Activated CD4-positive, alpha-beta T cell treated with anti-CD3 and anti-CD28 coated beads, Interleukin-2, amount 50 U/mL, for 4 hours (primary cell): ENCODE data around the gene CEP95.
"Not testable (repeated sequence)": the region's sequence is repeated elsewhere in the genome, so short reads cannot be mapped to it uniquely, and the experiment has no call there.

ENCODE experiments used
- DNase-seq, 2 experiments: peaks; one replicate each; pipeline ENCODE4 v3.0.0-alpha.2; 2020

Gene CEP95

GRCh38 chr17:64506576-64507412, at the start of gene CEP95:
Gene CEP95 (plus strand): TSS chr17:64506977. CDS start chr17:64507098, 121 bp downstream.
- peak; percentile 94 for DNase-seq

- no peak for DNase-seq
Measured at GRCh38 chr17:64457156-64457555, 49.6 kb upstream of the CEP95 start.

GRCh38 chr17:64458756-64459155, 48.0 kb upstream of the CEP95 start:
- no peak for DNase-seq

DNA sequence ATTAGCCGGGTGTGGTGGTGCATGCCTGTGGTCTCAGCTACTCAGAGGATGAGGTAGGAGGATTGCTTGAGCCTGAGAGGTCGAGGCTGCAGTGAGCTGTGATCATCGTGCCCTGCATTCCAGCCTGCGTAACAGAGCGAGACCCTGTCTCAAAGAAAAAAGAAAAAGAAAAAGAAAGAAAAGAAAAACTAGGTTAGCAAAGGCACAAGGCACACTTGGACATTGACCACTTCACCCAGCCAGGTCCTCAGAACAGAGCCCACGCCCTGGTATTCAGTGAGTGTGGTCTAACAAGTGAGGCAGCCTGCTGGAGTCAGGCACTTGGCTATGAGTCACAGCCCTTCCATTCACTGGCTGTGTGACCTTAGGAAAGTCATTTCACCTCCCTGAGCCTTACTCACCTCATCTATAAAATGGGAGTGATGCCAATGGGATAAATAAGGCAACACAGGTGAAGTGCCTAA, 47.5 kb upstream of the CEP95 start:
- DNase-seq: no peak

DNA sequence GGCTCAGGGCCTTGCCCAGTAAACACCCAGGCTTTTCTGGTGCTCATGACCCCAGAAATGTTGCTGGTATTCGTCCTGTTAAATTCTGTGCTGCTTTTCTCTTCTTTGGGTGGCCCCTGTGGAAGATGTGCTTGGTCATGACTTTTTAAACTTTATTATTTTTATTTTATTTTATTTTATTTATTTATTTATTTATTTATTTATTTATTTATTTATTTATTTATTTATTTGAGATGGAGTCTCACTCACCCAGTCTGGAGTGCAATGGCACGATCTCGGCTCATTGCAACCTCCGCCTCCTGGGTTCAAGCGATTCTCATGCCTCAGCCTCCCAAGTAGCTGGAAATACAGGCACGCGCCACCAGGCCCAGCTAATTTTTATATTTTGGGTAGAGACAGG, 47.0 kb upstream of the CEP95 start:
- DNase-seq: not testable (repeated sequence)

DNA sequence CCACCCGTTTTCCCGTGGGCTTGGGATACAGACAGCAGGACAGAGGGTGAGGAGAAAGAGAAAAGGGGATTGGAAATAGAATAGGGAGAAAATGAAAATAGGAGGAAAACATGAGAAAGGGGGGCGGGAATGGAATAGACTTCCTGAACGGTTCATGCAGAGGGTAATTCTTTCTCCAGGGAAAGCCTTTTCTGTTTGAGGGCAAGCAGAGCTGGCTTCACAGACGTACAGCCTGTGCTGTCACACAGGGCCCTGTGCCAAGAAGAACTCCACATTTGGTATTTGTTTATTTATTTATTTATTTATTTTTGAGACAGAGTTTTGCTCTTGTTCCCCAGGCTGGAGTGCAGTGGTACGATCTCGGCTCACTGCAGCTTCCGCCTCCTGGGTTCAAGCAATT, 45.8 kb upstream of the CEP95 start:
- no peak for DNase-seq

- DNase-seq: no peak
Measured at GRCh38 chr17:64461788-64462187, 45.0 kb upstream of the CEP95 start.

- DNase-seq: no peak
Measured at GRCh38 chr17:64466019-64466735, 40.6 kb upstream of the CEP95 start.

DNA sequence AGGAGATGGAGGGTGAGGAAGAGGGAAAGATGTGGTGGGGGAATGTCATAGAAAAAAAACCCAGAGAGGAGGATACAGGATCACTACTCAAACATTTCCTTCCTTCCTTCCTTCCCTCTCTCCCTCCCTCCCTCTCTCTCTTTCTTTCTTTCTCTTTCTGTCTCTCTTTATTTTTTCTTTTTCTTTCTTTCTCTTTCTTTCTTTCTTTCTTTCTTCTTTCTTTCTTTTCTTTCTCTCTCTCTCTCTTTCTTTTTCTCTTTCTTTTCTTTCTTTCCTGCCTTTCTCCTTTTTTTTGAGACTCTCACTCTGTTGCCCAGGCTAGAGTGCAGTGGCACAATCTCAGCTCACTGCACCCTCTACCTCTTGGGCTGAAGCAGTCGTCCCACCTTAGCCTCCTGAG, 39.9 kb upstream of the CEP95 start:
- DNase-seq: not testable (repeated sequence)

GRCh38 chr17:64470625-64471024, 36.2 kb upstream of the CEP95 start:
- DNase-seq: no peak

DNA sequence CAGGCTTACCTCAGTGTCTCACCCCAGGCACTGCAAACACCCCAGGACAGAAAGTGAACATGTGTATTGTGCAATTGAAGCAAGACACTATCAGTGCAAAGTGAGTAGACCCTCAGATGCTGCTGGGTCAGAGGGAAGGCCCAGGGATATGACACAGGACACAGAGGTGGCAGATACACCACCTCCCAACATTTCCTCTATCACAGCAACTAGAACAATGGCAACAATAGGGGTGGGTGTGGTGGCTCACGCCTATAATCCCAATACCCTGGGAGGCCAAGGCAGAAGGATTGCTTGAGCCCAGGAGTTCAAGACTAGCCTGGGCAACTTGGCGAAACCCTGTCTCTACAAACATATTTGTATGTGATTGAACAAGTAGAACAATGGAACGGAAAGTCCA, 35.3 kb upstream of the CEP95 start:
- no peak for DNase-seq

DNA sequence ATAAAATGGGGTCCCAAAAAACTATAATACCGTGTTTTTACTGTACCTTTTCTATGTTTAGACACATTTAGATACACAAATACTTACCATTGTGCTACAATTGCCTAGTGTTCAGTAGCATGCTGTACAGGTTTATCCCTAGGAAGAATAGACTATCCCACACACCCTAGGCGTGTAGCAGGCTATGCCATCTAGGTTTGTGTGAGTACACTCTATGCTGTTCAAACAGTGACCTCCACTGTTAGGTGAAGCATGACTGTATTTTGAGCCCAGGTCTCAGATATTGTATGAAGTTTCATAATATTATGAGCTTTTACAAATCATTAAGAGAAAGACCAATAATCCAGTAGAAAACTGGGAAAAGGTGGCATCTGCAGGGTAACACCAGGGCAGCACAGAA, 34.2 kb upstream of the CEP95 start:
- no peak for DNase-seq

DNA sequence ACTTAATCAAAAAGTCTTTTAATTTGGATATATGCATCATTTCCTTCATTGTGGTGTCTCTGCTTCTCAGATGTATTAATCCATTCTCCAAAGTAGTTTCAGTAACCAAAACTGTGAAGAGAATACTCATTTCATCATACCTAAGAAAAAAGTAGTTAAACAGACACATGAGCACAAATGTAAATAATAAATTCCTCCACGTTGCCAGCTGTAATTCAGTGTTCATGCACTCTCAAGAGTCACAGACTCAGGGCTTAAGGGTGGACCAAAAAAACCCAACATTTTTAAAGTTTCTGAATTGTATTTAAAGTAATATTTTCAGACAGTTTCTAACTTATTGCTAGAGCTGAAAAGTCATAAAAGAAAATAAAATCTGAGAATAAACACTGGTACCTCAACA, 28.9 kb upstream of the CEP95 start:
- no peak for DNase-seq

DNA sequence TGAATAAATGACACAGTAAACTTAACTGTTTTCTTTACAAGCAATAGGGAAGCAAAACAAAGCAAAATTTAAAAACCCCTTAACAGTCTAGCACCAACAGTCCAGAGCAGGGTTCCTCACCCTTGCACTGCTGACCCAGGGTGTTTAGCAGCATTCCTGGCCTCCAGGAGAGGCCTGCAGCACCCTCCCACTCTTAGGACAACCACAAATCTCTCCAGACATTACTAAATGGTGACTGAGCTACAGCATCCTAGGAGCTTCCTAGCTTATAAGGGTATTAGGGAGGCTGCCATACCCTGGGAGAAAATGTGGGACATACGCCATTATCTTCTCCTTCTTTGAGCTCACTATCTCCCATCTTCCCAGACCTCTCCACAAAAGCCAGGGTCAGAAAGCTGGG, 25.8 kb upstream of the CEP95 start:
- no peak for DNase-seq

DNA sequence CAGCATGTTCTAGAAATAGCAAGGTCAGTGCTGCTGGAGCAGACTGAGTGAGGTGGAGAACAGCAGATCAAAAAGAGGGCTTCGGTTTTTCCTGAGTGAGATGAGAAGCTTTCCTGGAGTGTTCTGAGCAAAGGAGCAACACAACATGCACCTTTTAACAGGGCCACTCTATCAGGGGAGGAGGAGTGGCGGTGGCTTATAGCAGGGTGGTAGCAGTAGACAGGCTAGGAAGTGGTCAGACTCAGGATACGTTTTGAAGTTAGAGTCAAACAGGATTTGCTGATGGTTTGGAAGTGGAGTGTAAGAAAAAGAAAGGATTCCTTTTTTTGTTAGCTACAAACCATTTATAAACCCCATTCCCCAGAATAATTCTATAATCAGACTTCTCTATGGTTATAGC, 22.4 kb upstream of the CEP95 start:
- DNase-seq: no peak

DNA sequence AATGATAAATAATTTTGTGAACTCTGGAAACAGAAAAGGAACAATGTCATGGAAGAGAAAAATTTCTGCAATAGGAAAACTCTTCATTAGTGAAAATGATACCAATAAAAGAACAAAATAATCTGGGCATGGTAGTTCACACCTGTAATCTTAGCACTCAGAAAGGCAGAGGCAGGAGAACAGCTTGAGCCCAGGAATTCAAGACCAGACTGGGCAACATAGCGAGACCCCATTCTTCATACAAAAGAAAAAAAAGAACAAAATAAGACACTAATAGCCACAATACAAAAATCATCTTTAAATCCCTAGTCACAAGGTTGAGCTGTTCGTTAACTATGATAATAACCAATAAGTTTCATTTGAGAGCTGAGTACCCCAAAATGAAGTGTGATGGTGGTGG, 18.5 kb upstream of the CEP95 start:
- no peak for DNase-seq

- peak; percentile 35 to 42 for DNase-seq
Measured at GRCh38 chr17:64491034-64491860, 15.5 kb upstream of the CEP95 start.

GRCh38 chr17:64491994-64492393, 14.8 kb upstream of the CEP95 start:
- no peak for DNase-seq

GRCh38 chr17:64492481-64493109, 14.2 kb upstream of the CEP95 start:
- peak; percentile 8 to 13 for DNase-seq

DNA sequence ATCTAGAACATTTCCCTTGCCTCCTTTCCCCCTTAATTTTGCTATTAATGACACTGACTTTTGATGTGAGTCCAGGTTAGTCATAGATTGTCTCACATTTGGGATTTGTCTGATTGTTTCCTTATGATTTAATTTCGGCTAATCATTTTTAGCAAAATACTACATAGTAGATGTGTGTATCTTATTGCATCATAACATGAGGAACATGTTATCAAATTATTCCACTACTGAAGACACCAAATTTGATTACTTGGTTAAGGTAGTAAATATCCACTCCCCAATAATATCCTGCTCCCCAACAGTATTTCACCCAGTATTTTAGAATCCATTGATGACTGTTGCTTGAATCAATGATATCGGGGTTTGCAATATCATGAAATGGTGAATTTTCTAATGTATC, 12.7 kb upstream of the CEP95 start:
- DNase-seq: no peak

DNA sequence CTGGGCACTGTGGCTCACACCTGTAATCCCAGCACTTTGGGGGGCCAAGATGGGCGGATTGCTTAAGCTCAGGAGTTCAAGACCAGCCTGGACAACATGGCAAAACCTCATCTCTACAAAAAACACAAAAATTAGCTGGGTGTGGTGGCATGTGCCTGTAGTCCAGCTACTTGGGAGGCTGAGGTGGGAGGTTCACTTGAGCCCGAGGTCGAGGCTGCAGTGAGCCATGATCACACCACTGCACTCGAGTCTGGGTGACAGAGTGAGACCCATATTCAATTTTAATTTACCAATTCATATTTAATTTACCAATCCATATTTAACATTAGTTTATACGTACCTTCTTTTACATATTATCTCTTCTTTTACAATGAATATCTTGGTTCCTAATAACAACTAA, 11.5 kb upstream of the CEP95 start:
- DNase-seq: not testable (repeated sequence)

DNA sequence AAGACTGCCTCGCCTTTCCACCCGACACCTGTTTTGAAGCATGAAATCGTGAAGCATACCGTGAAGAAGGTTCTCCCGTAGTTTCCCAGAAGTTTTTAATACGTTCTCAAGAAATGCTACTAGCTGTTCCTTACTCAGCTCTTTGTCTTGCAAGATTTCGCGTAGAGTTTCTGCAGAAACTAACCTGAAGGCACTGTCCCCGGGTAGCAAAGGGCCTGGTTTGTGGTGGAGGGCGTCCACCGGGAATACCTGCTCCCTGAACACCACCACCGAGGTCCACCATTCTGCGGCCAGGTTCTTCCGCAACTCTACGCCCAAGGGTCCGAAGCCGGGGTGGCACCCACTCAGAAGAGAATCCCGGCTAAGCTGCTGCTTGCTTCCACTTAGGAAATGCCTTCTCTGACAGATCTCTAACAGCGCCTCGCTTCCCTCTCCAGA, 10.4 kb upstream of the CEP95 start:
- peak in 1 of 2 experiments; percentile 1 for DNase-seq
